IPS-15b (cell line): Measurements from ENCODE around the gene WFS1.

Experiments
- H3K27me3 ChIP-seq: one replicate; pipeline ENCODE4 v1.6.1; 2013; ENCODE audit warnings: low read length; ENCODE audit not compliant: control insufficient read depth, insufficient read depth
- H3K36me3 ChIP-seq: one replicate; pipeline ENCODE4 v1.6.1; 2013; ENCODE audit warnings: low read length; ENCODE audit not compliant: control insufficient read depth, insufficient read depth
- H3K4me1 ChIP-seq: one replicate; pipeline ENCODE4 v1.6.1; 2013; ENCODE audit warnings: mild to moderate bottlenecking, low read length; ENCODE audit not compliant: control insufficient read depth, insufficient read depth
- H3K4me3 ChIP-seq: one replicate; pipeline ENCODE4 v1.5.1; 2013; ENCODE audit warnings: low read depth, low read length
- H3K9ac ChIP-seq: one replicate; pipeline ENCODE4 v1.6.1; 2013; ENCODE audit warnings: low read depth, mild to moderate bottlenecking, low read length
- H3K9me3 ChIP-seq: one replicate; pipeline ENCODE4 v1.6.1; 2013; ENCODE audit warnings: mild to moderate bottlenecking, low read length; ENCODE audit not compliant: control insufficient read depth, insufficient read depth

Gene WFS1

DNA sequence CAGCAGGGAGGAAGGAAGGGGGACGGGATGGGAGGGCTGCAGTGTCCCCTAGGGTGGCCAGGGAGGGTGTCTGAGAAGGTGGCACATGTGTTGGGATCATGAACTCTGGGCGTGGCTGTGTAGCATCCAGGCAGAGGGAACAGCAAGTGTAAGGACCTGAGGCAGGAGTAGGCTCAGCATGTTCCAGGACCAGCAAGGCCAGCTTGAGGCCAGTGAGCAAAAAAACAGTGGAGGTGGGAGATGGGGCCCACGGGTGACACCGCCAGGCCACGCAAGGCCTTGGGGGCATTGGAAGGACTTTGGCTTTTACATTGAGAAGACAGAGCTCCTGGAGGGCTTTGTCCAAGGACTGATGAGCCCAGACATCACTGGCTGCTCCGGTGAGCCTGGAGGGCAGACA, 16.5 kb upstream of the WFS1 start:
- Histone ChIP-seq H3K27me3 (no peaks in the 10 kb centered on the region), H3K36me3 (no peaks in the 10 kb centered on the region), H3K4me3 (no peak overlapping the region), H3K9ac (no peak overlapping the region), H3K9me3 (no peaks in the 10 kb centered on the region), H3K4me1 (no peaks in the 10 kb centered on the region)

DNA sequence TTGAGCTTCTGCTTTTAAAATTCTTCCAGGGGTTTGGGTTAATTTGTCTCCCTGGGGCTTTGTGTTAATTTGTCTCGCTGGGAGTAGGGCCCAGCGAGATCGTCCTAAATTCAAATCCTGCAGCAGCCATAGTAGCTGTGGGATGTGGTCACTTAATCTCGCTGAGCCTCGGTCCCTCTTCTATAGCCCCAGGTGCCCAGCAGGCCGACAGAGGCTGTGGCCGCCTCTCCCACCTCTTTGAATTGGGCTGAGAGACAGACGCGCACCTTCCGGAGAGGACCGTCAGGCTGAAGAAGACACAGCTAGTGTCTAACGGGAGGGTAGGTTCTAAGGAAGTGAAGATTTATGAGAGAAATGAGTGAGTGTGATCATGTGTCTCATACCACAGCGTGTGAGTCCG, 15.7 kb upstream of the WFS1 start:
- H3K4me3 ChIP-seq = no peak overlapping the region
- no peaks in the 10 kb centered on the region for H3K9me3 ChIP-seq
- no peaks in the 10 kb centered on the region for H3K4me1 ChIP-seq
- H3K9ac ChIP-seq = no peak overlapping the region
- no peaks in the 10 kb centered on the region for H3K27me3 ChIP-seq
- H3K36me3 ChIP-seq = no peaks in the 10 kb centered on the region

DNA sequence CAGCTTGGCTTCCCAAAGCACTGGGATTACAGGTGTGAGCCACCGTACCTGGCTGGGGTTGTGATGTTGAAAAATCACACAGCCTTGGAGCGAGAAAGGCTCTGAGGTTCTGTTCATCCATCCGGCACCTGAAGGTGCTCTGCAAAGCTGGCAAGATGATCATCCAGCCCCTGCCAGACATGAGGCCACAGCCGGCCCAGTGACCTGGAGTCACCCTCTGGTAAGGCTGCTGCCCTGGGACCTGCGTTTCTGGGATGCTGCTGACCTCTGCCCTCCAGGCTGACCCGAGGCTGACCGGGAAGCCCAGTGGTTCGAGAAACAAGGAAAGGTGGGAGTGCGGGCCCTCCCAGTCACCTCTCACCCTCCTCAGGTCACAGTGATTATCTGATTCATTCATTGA, 13.5 kb upstream of the WFS1 start:
- Histone ChIP-seq H3K9me3 (no peaks in the 10 kb centered on the region), H3K9ac (no peak overlapping the region), H3K36me3 (no peaks in the 10 kb centered on the region), H3K27me3 (no peaks in the 10 kb centered on the region), H3K4me1 (no peaks in the 10 kb centered on the region), H3K4me3 (no peak overlapping the region)

DNA sequence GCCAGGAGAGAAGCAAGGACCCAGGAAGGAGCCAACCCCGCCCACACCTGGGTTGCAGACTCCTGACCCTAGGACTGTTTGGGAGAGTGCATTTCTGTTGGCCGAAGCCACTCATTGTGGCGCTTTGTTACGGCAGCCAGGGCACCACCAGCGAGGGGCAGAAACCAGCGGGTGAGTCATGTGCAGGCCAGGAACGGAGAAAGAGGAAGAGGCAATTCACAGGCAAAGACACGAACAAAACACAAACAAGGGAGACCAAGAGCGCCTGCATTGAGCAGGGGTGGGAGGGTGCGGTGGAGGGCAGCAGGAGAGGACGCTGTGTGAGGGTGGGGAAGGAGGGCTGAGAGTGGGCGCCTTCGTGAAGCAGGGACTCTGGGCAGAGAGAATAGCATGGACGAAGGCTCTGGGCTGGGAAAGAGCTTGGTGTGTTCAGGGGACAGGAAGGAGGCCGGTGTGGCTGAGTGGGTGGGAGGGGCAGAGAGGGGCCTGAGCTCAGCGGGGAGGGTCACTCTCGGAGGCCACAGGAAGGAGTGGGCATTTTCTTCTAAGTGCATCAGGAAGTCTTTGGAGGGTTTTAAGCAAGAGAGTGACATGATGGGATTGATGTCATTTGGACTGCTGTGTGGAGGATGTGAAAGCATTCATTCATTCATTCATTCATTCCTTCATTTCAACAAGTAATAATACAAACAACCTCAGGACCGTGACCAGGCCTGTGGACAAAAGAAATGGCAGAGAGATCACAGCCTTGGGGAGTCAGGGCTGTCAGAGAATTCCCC, 12.2 kb upstream of the WFS1 start:
- H3K4me3 ChIP-seq = no peak overlapping the region
- no peaks in the 10 kb centered on the region for H3K9me3 ChIP-seq
- H3K9ac ChIP-seq = no peak overlapping the region
- no peaks in the 10 kb centered on the region for H3K27me3 ChIP-seq
- no peaks in the 10 kb centered on the region for H3K36me3 ChIP-seq
- no peaks in the 10 kb centered on the region for H3K4me1 ChIP-seq

DNA sequence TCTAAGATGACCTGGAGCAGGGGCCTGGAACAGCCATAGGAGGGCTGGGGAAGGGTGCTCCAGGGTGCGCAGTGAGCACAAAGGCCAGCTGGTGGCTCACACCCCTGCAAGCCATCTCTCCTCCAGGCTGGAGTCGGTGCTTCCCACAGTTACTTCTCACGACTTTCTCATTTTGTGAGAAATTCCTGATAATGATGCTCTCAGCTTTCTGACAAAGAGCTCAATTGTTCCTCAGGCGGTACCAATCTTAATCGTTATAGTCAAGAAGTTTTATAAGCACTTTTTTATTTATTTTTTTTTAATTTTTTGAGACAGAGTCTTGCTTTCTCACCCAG, 11.7 kb upstream of the WFS1 start:
- H3K9me3 ChIP-seq = no peaks in the 10 kb centered on the region
- H3K36me3 ChIP-seq = no peaks in the 10 kb centered on the region
- no peaks in the 10 kb centered on the region for H3K4me1 ChIP-seq
- H3K27me3 ChIP-seq = no peaks in the 10 kb centered on the region
- H3K4me3 ChIP-seq = no peak overlapping the region
- no peak overlapping the region for H3K9ac ChIP-seq

DNA sequence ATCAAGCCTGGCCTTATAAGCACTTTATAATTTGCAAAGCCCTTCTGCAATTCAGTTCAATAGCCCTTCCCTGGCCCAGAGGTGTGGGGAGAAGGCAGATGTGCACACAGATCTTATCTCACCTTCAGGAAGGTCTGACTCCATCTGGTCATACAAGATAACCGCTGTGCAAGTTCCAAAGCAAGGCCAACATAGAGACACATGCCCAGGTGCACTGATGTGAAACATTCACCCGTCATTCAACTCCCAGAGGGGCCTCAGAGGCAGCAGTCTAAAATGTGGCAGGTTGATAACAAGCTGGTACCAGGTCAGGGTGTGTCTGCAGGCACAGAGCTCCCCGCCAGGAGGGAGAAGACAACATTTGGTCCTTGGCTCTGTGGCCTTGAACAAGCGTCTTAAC, 10.9 kb upstream of the WFS1 start:
- Histone ChIP-seq H3K4me1 (no peaks in the 10 kb centered on the region), H3K4me3 (no peak overlapping the region), H3K36me3 (no peaks in the 10 kb centered on the region), H3K27me3 (no peaks in the 10 kb centered on the region), H3K9me3 (no peaks in the 10 kb centered on the region), H3K9ac (no peak overlapping the region)

DNA sequence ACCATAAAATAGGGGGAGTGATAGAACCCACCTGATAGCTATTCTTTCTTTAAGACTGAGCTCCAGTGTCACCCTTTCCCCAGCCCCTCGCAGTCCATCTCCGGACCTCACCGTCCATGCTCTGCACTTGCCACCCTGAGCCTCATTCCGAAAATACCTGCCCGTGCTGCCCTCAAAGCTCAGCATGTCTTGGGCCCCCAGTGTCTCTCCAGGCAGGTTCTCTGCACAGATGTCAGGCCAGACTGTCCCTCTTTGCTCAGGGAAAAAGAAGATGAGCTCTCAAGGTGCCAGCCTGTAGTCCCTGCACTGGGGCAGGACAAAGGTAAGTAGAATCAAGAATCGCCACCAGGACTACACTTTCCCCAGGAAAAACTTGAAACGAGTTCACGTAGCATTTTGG, 9.8 kb upstream of the WFS1 start:
- peaks cover 2% of the 10 kb centered on the region for H3K4me1 ChIP-seq
- H3K9ac ChIP-seq = no peak overlapping the region
- H3K27me3 ChIP-seq = no peaks in the 10 kb centered on the region
- no peaks in the 10 kb centered on the region for H3K9me3 ChIP-seq
- no peak overlapping the region for H3K4me3 ChIP-seq
- H3K36me3 ChIP-seq = no peaks in the 10 kb centered on the region

DNA sequence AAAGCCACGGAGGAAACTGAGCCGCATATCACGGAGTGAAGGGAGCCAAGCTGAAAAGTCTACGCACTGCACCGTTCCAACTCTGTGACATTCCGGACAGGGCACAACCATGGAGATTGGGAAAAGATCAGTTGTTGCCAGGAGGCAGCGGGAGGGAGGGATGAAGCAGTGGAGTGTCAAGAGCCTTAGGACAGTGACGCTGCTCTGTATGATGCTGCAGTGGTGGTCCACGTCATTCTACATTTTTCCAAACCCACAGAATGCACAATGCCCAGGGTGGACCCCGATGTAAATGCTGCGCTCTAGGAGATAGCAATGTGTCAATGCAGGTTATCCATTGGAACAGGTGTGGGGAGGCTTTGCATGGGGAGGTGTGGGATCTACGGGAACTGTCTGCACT, 7.5 kb upstream of the WFS1 start:
- Histone ChIP-seq H3K4me3 (no peak overlapping the region), H3K27me3 (no peaks in the 10 kb centered on the region), H3K9me3 (no peaks in the 10 kb centered on the region), H3K4me1 (peaks cover 2% of the 10 kb centered on the region), H3K9ac (no peak overlapping the region), H3K36me3 (no peaks in the 10 kb centered on the region)

DNA sequence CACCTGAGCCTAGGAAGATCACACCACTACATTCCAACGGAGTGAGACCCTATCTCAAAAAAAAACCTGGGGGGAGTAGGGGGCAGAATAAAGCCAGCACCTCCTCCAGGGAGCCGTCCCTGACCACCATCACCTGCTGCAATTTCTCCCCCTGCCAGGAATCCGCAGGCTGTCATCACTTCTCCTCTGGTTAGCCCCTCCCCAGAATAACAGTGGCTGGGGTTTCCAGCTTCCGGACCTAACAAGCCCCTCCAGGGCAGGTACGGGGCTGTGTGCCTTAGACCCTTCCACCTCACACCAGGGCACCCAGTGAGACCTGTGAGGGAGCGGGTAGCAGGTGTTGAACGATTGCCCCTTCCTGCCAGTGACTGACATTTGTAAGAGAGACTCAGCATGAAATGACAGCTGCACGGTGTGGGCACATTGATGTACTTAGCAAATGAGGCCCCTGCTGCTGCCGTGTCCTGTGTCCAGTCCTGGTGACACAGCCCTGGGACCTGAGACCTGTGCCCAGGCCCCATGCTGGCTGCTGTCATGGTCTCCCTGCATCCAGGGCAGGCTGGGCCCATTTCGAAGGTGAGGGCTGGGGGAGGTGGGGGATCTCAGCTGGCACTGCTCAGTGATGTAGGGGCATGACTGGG, 6.7 kb upstream of the WFS1 start:
- Histone ChIP-seq H3K4me1 (peaks cover 2% of the 10 kb centered on the region), H3K36me3 (no peaks in the 10 kb centered on the region)

DNA sequence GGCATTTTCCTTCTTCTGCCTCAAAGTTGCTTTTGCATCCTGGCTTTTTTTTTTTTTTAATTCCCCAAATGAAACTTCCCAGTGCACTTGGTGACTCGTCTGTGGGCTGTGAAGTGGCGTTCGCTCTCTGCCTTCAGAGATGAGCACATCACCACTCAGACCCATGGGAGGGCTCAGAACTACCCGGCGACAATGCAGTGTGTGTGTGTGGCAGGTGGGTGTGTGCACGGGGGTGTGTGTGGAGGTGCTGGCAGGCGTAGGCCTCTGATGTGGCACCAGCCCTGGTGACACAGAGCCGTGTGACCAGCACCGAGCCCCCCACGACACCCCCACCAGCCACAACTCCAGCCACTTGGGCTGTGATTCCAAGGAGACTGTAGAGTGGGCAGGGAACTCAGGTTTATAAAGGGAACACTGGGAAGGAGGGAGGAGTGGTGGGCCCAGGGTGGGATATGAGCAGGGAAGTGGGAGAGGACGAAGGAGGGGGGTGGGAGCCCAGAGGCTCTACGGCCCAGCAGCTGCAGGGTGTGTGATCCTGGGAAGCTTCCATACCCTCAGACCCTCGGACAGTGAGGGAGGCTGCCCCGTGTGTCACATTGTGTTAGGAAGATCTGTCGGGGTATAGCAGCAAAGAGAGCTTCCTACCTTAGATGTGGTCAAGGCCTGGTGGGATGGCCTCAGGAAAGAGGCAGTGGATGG, 6.0 kb upstream of the WFS1 start:
- peaks cover 7% of the 10 kb centered on the region for H3K27me3 ChIP-seq
- no peaks in the 10 kb centered on the region for H3K9me3 ChIP-seq
- H3K36me3 ChIP-seq = no peaks in the 10 kb centered on the region
- no peak overlapping the region for H3K4me3 ChIP-seq
- peaks cover 2% of the 10 kb centered on the region for H3K4me1 ChIP-seq
- no peak overlapping the region for H3K9ac ChIP-seq

More for the DNA sequence above, 6.7 kb upstream of the WFS1 start:
- Histone ChIP-seq H3K4me3 (no peak overlapping the region), H3K27me3 (peaks cover 4% of the 10 kb centered on the region), H3K9me3 (no peaks in the 10 kb centered on the region), H3K9ac (no peak overlapping the region)

DNA sequence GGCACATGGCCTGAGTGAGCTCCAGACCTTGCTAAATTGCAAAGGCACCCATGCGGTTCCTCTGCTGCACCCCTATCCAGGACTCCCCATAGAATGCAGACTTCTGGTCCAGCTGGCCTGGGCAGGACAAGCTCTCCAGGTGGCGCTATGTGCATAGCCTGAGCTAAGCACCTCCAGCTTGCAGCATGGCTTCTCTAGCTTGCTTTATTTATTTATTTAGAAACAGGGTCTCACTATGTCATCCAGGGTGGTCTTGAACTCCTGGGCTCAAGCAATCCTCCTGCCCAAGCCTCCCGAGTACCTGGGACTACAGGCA, 5.5 kb upstream of the WFS1 start:
- H3K4me1 ChIP-seq = peaks cover 7% of the 10 kb centered on the region
- H3K4me3 ChIP-seq = no peak overlapping the region
- no peak overlapping the region for H3K9ac ChIP-seq
- H3K27me3 ChIP-seq = peaks cover 7% of the 10 kb centered on the region
- H3K36me3 ChIP-seq = no peaks in the 10 kb centered on the region
- H3K9me3 ChIP-seq = no peaks in the 10 kb centered on the region

DNA sequence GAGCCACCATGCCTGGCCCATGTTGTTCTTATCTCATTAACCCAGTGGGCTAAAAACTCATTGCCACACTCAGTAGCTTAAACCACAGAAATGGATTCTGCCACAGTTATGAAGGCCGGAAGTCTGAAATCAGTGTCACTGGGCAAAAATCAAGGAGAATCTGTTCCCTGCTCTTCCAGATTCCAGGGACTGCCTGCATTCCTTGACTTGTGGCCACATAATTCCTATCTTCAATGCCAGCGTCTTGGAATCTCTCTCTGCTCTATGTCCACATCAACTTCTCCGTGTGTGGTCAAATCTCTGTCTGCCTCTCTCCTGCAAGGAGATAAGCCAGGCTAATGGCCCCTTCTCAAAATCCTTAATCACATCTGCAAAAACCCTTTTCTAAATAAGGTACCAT, 4.1 kb upstream of the WFS1 start:
- Histone ChIP-seq H3K9me3 (no peaks in the 10 kb centered on the region), H3K9ac (no peak overlapping the region), H3K4me3 (no peak overlapping the region), H3K36me3 (no peaks in the 10 kb centered on the region), H3K27me3 (peaks cover 7% of the 10 kb centered on the region), H3K4me1 (peaks cover 7% of the 10 kb centered on the region)
